HL-60 (cell line): ENCODE measurements around the gene SPEF1.

Experiments used
- DNase-seq, 2 experiments: peaks; one replicate each; pipeline ENCODE4 v3.0.0-alpha.2; 2010 to 2020; ENCODE audit warnings: low read depth in 1 of 2, low spot score in 1 of 2
- H3K27ac ChIP-seq: fragments of 250-450 bp; sonication (Bioruptor Pico); replicated peaks from 2 replicates; pipeline ENCODE4 v1.5.1; 2020; ENCODE audit warnings: mild to moderate bottlenecking, moderate library complexity
- H3K27me3 ChIP-seq: fragments of 250-450 bp; sonication (Bioruptor Pico); 2 replicates; pipeline ENCODE4 v1.5.1; 2021; ENCODE audit warnings: mild to moderate bottlenecking, moderate library complexity; ENCODE audit not compliant: insufficient read depth, poor library complexity, severe bottlenecking
- H3K4me3 ChIP-seq: replicated peaks from 2 replicates; pipeline ENCODE4 v1.5.1; 2011; ENCODE audit warnings: mild to moderate bottlenecking, control low read depth, low read length; ENCODE audit not compliant: insufficient read depth
- GABPA ChIP-seq: IDR thresholded peaks from 2 replicates; pipeline ENCODE4 v1.6.1; 2012; ENCODE audit warnings: low read depth
- POLR2AphosphoS5 ChIP-seq: IDR thresholded peaks from 2 replicates; pipeline ENCODE4 v1.6.1; 2012; ENCODE audit warnings: low read depth
- SPI1 ChIP-seq: IDR thresholded peaks from 2 replicates; pipeline ENCODE4 v1.6.1; 2012; ENCODE audit warnings: low read depth, mild to moderate bottlenecking, borderline replicate concordance
- TF ChIP-seq, protein P1 (sequence below): IDR thresholded peaks from one replicate; pipeline ENCODE4 v1.5.1; 2011; ENCODE audit warnings: low read length, control low read depth, inconsistent platforms; ENCODE audit not compliant: insufficient read depth
- TF ChIP-seq, protein P2 (sequence below): IDR thresholded peaks from 2 replicates; pipeline ENCODE4 v1.6.1; 2012; ENCODE audit warnings: low read depth; ENCODE audit not compliant: insufficient replicate concordance

SPEF1 gene

DNA sequence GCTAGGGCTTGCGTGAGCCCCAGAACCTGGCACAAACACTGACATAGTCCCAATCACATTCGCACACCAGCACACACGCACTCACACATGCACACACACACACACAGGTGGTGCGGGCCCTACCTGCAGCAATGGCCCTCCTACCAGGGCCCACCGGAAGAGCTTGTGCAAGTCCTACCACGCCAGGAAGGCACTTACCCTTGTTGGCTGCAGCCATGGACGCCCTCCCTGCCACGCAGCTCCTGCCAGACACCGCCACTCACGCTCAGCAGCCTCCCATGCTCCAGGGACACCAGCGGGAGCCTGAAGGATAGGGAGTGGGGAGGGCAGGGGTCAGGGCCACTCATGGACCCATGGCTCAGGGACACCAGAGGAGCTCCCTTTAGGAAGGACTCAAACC is 21.4 kb downstream of the SPEF1 start:
- H3K27ac ChIP-seq = no peak overlapping the region
- TF ChIP-seq, protein P1, sequence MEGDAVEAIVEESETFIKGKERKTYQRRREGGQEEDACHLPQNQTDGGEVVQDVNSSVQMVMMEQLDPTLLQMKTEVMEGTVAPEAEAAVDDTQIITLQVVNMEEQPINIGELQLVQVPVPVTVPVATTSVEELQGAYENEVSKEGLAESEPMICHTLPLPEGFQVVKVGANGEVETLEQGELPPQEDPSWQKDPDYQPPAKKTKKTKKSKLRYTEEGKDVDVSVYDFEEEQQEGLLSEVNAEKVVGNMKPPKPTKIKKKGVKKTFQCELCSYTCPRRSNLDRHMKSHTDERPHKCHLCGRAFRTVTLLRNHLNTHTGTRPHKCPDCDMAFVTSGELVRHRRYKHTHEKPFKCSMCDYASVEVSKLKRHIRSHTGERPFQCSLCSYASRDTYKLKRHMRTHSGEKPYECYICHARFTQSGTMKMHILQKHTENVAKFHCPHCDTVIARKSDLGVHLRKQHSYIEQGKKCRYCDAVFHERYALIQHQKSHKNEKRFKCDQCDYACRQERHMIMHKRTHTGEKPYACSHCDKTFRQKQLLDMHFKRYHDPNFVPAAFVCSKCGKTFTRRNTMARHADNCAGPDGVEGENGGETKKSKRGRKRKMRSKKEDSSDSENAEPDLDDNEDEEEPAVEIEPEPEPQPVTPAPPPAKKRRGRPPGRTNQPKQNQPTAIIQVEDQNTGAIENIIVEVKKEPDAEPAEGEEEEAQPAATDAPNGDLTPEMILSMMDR = no peak
- TF ChIP-seq POLR2AphosphoS5 (no peak), GABPA (no peak)
- H3K27me3 ChIP-seq = no peaks in the 10 kb centered on the region
- no peak for DNase-seq
- H3K4me3 ChIP-seq = no peak overlapping the region

DNA sequence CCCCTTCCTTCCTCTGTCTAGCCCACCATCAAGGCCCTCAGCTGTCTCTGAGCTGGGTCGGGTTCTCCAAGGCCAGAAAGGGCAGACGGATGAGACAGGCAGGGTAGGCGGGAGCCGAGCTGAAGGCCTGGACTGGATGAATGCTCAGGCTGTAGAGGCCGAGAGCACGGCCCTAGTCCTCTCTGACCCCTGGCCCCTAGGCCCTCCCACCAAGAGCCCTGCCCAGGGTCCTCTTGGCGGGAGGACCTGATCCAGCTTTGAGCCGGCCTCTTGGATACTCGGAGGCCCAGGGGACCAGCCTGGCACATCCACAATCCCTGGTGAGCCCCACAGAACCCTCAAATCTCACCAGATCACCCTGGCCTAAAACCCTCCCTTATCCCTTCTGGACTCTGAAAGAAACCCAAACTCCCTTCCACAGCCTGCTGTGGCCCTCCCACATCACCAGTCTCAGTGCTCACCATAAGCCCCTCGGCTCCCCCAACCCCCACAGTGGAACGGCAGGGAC is 21.9 kb downstream of the SPEF1 start:
- Histone ChIP-seq H3K27me3 (no peaks in the 10 kb centered on the region), H3K27ac (no peak overlapping the region), H3K4me3 (no peak overlapping the region)
- no peak for DNase-seq
- TF ChIP-seq, protein P2, sequence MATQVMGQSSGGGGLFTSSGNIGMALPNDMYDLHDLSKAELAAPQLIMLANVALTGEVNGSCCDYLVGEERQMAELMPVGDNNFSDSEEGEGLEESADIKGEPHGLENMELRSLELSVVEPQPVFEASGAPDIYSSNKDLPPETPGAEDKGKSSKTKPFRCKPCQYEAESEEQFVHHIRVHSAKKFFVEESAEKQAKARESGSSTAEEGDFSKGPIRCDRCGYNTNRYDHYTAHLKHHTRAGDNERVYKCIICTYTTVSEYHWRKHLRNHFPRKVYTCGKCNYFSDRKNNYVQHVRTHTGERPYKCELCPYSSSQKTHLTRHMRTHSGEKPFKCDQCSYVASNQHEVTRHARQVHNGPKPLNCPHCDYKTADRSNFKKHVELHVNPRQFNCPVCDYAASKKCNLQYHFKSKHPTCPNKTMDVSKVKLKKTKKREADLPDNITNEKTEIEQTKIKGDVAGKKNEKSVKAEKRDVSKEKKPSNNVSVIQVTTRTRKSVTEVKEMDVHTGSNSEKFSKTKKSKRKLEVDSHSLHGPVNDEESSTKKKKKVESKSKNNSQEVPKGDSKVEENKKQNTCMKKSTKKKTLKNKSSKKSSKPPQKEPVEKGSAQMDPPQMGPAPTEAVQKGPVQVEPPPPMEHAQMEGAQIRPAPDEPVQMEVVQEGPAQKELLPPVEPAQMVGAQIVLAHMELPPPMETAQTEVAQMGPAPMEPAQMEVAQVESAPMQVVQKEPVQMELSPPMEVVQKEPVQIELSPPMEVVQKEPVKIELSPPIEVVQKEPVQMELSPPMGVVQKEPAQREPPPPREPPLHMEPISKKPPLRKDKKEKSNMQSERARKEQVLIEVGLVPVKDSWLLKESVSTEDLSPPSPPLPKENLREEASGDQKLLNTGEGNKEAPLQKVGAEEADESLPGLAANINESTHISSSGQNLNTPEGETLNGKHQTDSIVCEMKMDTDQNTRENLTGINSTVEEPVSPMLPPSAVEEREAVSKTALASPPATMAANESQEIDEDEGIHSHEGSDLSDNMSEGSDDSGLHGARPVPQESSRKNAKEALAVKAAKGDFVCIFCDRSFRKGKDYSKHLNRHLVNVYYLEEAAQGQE = no peak
- TF ChIP-seq SPI1 = no peak
- TF ChIP-seq POLR2AphosphoS5 = no peak
- TF ChIP-seq GABPA = no peak
- TF ChIP-seq, protein P1 = no peak

DNA sequence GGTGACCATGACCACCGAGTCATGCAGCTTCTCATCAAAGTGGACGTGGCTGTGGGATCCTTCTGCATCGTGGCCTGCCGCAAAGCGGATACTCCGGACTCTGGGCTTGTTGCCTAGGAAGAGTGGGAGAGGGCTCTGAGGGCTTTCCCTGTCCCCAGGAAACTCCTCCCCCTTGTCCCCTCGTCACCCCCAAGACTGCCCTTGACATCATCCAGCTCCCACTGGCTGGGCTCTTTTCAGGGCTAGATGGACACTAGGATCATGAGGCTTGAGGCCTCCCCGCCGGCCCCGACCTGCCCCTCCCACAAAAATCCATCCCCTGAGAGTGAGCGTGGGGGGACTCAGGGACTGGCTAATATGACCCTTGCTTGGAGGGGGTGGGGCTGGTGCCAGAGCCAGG is 22.7 kb downstream of the SPEF1 start:
- no peak overlapping the region for H3K27ac ChIP-seq
- no peak overlapping the region for H3K4me3 ChIP-seq
- no peak for DNase-seq
- TF ChIP-seq, protein P2 = no peak
- TF ChIP-seq GABPA = no peak
- TF ChIP-seq, protein P1 = no peak
- no peak for TF ChIP-seq POLR2AphosphoS5
- TF ChIP-seq SPI1 = no peak
- H3K27me3 ChIP-seq = no peaks in the 10 kb centered on the region

DNA sequence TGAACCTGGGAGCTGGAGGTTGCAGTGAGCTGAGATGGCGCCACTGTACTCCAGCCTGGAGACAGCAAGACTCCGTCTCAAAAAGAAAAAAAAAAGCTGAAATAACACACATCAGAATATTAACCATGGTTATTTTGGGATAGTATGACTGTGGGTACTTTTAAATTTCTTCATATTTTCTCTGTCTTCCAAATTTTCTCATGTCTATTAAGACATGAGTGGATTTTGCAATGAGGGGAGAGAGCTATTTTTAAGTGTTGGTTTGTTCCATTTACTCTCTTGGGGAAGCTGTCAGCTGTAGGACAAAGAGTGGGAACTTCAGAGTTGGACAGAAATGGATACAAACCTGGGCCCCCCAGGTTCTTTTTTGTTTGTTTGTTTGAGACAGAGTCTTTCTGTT is 24.0 kb downstream of the SPEF1 start:
- Histone ChIP-seq H3K27me3 (no peaks in the 10 kb centered on the region), H3K4me3 (no peak overlapping the region), H3K27ac (no peak overlapping the region)
- TF ChIP-seq, protein P1 = no peak
- TF ChIP-seq GABPA = no peak
- TF ChIP-seq, protein P2 = no peak
- no peak for TF ChIP-seq SPI1
- no peak for TF ChIP-seq POLR2AphosphoS5
- DNase-seq = no peak
